GM18526 (cell line): ENCODE measurements around the gene M1AP.

ENCODE experiments used
- POLR2A ChIP-seq: IDR thresholded peaks from 3 replicates; pipeline ENCODE4 v1.6.1; 2011; ENCODE audit not compliant: insufficient read length; ENCODE audit errors: extremely low read depth

The M1AP gene

DNA sequence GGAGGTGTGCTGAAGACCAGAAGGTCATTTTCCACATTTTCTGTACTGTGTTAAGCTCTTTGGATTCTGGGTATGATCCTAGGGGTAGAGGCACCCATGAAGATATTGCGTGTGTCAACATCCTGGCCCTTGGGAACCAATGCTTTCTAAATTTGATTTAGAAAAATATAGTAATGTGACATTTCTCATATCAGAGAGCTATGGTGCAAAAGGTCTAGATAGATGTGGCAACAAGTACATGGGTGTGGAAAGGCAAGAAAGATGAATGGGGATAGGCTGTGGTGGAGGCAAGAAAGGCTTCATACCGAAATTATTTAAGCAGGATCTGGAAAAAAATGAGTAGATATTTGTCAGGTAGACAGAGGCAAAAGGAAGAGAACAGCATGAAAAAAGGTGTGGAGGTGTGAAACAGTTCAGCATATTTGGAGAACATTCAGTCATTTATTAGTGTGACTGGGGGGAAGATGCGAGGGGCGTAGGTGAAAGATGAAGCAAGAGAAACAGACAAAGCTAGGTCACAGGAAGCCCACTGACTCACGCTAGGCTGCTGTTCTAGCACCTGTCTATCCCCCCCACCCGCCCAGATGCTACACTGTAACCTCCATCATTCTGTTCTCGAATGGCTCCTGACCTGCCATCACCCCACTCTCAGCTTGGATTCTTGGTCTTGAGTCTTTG lies 81.9 kb downstream of the M1AP start:
- TF ChIP-seq POLR2A, result no peak

DNA sequence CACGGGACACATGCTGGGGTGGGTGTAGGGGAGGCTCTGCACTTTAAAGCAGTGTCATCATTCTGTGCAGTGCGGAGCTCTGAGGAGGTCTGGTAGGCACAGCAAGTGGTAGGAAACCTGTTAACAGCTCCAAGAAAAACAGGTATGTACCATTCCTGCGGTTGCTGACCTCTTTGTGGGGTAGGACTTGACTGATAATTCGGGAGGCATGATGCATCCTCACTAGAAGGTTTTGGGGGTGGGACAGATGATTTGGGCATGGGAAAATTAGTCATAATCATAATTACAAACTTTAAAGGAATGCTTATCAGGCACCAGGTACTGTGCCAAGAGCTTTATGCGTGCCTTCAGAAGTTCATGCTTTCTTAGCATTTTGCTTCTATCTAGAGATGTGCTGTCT lies 83.9 kb downstream of the M1AP start:
- TF ChIP-seq POLR2A, result no peak

DNA sequence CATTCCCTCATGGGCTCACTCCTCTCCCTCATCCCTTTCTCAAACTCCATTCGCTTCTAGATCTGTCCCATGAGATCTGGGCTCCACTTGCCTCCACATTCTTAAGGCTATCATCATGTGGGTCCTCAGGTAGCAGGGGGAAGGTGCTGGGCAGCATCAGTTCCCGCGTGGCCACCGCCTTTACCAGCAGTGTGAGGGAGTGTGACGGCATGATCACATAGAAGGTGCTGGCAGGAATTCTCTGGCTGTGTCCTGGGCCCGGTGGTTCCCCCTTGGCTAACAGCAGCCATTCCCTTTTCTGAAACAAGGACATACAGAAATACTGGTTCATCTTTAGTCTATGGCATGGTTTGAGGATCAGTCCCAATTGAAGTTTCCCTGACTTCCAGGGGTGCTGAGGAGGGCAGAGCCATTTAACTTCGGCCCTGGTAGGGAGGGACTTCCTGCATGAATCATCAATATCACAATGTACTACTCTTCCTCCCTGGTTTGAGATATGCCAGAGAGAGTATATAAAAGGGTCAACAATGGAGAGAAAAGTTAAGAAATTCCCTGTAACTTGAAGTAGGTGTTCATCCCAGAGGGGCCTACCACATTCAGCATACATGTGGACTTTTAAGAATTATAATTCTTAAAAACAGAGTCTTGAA lies 85.9 kb downstream of the M1AP start:
- no peak for TF ChIP-seq POLR2A

DNA sequence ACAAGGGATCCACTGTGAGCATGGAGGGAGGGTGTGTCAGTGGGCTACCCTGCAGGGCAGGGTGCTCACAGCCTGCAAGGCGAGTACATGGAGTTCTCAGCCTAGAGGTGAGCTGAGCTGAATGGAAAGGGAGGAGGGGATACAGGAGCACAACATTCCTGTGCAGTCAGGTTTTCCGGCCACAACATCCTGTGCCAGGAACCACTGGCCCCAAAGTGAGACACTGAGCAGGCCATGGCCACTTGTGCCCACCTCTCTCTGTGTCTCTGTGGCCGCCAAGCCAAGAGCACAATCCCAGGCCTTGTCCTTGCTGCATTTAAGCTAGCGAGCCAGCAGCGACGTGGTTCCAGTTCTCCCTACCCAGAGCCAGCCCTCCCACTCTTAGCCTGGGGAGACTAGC lies 87.5 kb downstream of the M1AP start:
- TF ChIP-seq POLR2A, result no peak

DNA sequence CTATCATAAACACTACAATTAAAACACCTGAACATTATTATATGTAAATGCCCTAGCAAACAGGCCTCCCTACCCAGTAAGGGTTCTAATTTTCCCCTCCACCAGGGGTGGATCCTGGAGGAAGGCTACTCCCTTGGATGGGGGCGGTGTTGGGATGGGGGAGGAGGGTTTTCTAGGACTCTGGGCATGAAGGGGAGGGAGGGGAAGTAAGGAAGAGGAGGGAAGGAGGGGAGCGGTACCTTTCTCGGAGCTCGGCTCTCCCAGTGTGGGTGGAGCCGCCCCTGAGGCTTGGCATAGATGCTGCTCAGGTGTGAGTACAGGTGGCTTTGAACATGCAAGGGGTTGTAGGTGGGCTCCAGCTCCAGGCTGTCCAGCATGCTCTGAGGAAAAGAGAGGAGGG lies 88.2 kb downstream of the M1AP start:
- no peak for TF ChIP-seq POLR2A

DNA sequence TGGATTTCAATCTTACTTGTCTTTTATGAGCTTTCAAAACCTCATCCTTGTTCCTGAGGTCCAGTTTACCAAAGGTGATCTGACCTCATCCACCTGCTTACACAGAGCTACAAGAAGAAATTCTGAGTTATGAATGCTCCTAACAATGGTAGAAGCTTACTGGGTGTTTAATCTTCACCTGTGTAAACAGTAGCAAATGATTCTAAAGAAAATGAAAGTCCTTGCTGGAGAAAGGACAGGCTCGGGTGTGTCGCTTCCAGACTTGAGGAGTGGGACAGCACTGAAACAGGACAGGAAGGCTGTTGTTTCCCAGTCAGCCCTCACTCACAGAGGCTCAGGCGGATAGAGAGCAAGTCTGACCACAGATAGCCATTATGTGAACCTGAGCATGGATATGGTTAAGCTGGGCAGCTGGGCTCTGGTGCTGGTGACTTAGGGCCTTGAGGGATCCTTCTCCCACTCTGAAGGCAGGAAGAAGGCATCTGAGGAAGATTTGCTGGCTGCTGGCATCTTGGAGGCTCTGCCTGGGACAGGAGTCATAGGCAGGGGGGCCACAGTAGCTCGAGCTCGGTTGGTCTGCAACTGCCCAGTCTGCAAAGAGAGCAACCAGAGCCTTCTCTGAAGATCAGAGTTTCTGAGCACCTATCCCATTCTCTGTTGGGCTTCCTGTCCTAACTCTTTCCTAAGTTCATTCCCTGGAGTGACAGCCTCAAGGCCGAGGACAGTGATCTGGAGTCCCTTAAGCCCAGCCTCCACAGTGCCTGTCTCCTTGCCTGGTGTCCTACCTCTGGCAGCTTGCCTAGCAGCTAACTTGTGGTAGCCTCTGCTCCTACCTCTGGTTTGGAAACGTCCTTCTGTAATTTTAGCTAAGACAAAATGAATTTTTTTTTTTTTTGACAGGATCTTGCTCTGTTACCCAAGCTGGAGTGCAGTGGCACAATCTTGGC lies 89.6 kb downstream of the M1AP start:
- no peak for TF ChIP-seq POLR2A

DNA sequence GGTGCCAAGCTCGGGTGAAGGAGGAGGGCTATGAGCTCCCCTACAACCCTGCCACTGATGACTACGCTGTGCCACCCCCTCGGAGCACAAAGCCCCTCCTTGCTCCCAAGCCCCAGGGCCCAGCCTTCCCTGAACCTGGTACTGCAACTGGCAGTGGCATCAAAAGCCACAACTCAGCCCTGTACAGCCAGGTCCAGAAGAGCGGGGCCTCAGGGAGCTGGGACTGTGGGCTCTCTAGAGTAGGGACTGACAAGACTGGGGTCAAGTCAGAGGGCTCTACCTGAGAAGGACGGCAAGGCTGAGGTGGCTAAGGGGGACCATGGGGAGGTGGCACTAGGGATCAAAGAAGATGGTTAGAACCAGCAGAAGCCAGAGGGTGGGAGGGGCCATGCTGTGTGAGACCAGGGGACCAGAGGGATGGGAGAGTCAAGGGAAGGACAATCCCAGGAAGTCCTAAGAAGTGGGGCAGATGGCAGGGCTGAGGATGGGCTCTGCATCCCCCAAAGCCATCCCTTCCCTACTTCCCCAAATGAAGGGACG lies 91.2 kb downstream of the M1AP start:
- no peak for TF ChIP-seq POLR2A

DNA sequence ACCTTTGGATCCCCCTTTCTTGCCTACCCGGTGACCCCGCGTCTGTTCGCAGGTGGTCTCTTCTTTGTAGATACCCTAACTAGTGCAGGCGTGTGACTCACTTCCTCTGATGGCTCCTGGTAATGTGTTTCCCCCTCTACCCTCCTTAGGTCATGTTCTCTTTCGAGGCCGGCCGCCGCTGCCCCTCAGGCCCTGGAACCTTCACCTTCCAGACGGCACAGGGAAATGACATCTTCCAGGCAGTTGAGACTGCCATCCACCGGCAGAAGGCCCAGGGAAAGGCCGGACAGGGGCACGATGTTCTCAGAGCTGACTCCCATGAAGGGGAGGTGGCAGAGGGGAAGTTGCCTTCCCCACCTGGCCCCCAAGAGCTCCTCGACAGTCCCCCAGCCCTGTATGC lies 92.0 kb downstream of the M1AP start:
- no peak for TF ChIP-seq POLR2A

DNA sequence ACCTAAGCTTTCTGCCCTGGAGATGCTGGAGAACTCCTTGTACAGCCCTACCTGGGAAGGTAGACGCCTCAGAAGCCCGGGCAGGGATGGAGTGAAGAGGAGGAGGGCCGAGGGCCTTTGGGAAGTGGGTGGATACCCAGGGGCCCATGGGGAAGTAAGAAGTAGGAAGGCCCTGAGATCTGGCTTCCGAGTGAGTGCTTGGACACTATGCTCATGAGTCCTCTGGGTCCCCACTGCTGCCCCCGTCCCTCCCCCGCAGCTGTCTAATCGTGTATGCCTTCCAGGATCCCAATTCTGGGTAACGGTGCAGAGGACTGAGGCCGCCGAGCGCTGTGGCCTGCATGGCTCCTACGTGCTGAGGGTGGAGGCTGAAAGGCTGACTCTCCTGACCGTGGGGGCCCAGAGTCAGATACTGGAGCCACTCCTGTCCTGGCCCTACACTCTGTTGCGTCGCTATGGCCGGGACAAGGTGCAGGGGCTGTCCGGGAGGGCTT lies 92.5 kb downstream of the M1AP start:
- TF ChIP-seq POLR2A, result no peak

DNA sequence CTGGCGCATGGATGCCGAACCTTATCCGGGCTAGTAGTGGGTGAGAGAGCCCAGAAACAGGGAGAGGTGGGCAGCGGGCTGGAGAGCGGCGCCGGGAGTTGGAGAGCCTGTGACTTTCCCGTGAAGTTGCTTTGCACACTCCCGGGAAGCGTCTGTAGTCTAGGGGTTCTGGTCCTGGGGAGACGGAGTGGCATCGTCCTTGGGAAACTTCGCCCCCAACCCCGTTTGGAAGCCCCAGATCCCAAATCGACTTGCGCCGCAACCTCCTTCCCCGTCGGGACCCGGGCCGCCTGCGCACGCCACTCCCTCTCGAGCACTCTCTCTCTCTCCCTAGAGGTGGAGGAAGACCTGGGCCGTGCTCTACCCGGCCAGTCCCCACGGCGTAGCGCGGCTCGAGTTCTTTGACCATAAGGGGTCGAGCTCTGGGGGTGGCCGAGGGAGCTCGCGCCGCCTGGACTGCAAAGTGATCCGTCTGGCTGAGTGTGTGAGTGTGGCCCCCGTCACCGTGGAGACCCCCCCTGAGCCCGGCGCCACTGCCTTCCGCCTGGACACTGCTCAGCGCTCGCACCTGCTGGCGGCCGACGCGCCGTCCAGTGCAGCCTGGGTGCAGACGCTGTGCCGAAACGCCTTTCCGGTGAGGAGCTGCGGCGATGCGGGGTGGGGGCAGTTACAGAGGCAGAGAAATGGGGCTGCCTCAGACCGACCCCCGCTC lies 93.2 kb downstream of the M1AP start:
- peak; percentile 21 for TF ChIP-seq POLR2A

DNA sequence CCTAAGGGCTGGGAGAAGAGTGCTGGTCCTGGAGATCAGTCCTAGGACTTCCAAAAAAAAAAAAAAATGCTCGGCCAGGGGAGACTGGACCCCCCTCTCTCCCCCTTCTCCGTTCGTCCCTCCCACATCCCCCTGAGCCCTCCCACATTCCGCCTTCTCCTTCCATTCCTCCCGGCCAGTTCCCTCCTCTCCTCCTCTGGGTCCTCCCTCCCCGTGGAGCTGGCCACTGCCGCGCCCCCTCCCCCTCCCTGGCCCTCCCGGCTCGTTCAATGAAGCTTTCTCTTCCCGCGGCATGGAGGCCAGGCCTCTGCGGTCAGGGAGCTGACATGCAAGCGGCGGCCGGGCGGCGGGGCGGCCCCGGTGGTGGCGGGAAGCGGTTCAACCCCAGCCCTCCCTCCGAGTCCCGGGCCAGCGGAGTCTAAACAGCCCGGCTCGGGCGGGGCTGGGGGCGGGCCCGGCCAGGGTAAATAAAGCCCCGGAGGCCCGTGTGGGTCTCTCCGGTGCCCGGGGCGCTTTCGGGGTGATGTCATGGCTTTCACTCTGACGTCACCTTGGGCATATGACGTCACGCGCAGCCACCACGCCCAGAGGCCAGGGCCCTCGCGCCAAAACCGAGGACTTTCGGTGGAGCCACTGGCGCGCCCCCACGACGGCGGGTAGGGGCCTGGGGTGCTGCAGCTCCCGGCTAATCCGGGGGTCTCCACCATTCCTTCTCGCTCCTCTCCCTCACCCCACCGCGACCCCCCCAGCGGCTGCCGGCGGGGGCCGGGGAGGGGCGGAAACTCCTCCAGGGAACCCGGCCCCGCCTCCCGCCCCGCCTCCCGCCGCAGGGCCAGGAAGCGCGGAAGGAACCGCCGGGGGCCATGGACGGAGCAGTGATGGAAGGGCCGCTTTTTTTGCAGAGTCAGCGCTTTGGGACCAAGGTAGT lies 94.0 kb downstream of the M1AP start, which contains the start of the genes DOK1 and LOXL3:
DOK1 (plus strand) TSS at position 829 of the 928 bp plus-strand sequence; CDS start at position 864, 35 bp downstream.
LOXL3 (minus strand) TSS at position 51 of the 928 bp plus-strand sequence. CDS start 1,308 bp downstream, outside the sequence.
- peak; percentile 68 for TF ChIP-seq POLR2A

DNA sequence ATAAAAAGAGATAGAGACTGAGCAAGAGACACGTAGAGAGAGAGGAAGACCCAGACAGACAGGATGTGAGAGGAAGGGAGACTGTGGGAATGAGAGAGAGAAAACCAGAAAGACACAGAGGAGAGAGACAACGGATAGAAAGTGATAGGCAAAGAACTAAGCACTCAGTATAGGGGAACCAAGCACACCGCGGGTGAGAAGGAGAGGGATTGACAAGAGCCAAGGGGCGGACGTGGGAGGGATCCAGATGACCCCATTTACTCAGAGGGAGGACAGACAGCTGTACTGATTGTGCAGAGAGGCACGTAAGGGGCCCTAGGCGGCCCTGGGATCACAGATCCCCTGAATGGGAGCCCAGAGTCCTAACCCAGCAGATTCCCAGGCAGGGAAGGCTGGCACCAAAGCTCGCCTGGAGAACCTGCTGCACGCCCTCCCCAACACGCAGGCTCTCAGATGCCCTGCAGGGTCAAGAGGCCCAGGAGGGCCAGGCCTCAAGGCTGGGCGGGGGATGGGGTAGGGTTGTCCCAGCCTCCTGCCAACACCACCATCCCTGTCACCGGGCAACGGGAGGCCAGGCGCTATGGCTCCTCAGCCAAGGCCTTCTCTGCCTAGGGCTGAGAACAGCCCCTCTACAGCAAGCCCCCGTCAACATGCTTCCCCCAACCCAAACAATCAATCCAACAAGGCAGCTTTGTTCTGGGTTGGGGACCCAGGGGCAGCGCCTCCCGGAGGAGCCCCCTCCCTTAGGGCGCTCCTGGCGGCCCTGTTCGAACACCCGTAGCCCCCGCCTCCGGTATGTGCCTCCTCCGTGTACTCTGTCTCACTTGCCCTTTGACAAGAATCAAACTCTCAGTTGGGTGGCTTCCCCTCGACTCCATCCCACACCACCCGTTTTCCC lies 95.0 kb downstream of the M1AP start:
- TF ChIP-seq POLR2A, result no peak
